ENCODE data around the gene SPATA13.
"Not testable (repeated sequence)": the region's sequence is repeated elsewhere in the genome, so short reads cannot be mapped to it uniquely, and the experiment has no call there.

The SPATA13 gene

GRCh38 chr13:24199016-24199415 lies 38.5 kb downstream of the SPATA13 start:
- H3K4me3 ChIP-seq (ENCODE audit: low read depth in 1 of 2, low read length in 1 of 2) = no peak overlapping the region
- no peaks in the 10 kb centered on the region for H3K9me3 ChIP-seq
- H3K4me1 ChIP-seq (ENCODE audit: control insufficient read depth in 1 of 2, insufficient read depth in 1 of 2, low read depth in 1 of 2, low read length in 1 of 2) = peaks cover 12 to 15% of the 10 kb centered on the region in 2 experiments
- no peak overlapping the region for H3K27ac ChIP-seq
- TF ChIP-seq CTCF (IDR thresholded peaks at IDR 0.05) = no peak
- no peaks in the 10 kb centered on the region for H3K27me3 ChIP-seq
- H3K36me3 ChIP-seq = no peaks in the 10 kb centered on the region

- no peak for TF ChIP-seq CTCF (IDR thresholded peaks at IDR 0.05)
- Histone ChIP-seq H3K36me3 (no peaks in the 10 kb centered on the region), H3K27ac (no peak overlapping the region), H3K4me1 (ENCODE audit: control insufficient read depth in 1 of 2, insufficient read depth in 1 of 2, low read depth in 1 of 2, low read length in 1 of 2) (peaks cover 10 to 13% of the 10 kb centered on the region in 2 experiments), H3K9me3 (no peaks in the 10 kb centered on the region), H3K27me3 (no peaks in the 10 kb centered on the region), H3K4me3 (ENCODE audit: low read depth in 1 of 2, low read length in 1 of 2) (no peak overlapping the region)
Measured at GRCh38 chr13:24202215-24202614, 41.7 kb downstream of the SPATA13 start.

- Histone ChIP-seq H3K27ac (no peak overlapping the region), H3K36me3 (no peaks in the 10 kb centered on the region), H3K4me3 (ENCODE audit: low read depth in 1 of 2, low read length in 1 of 2) (no peak overlapping the region), H3K27me3 (no peaks in the 10 kb centered on the region), H3K4me1 (ENCODE audit: control insufficient read depth in 1 of 2, insufficient read depth in 1 of 2, low read depth in 1 of 2, low read length in 1 of 2) (peaks cover 10 to 21% of the 10 kb centered on the region in 2 experiments), H3K9me3 (no peaks in the 10 kb centered on the region)
- no peak for TF ChIP-seq CTCF (IDR thresholded peaks at IDR 0.05)
Measured at GRCh38 chr13:24203273-24203672, 42.8 kb downstream of the SPATA13 start.

GRCh38 chr13:24203811-24204210 lies 43.3 kb downstream of the SPATA13 start:
- Histone ChIP-seq H3K36me3 (no peaks in the 10 kb centered on the region), H3K27me3 (no peaks in the 10 kb centered on the region), H3K9me3 (no peaks in the 10 kb centered on the region), H3K4me1 (ENCODE audit: control insufficient read depth in 1 of 2, insufficient read depth in 1 of 2, low read depth in 1 of 2, low read length in 1 of 2) (peaks cover 10 to 21% of the 10 kb centered on the region in 2 experiments), H3K4me3 (ENCODE audit: low read depth in 1 of 2, low read length in 1 of 2) (no peak overlapping the region), H3K27ac (no peak overlapping the region)
- TF ChIP-seq CTCF (IDR thresholded peaks at IDR 0.05) = no peak

- not testable (repeated sequence) for H3K27ac ChIP-seq; H3K4me3 ChIP-seq (ENCODE audit: low read depth in 1 of 2, low read length in 1 of 2); H3K9me3 ChIP-seq; H3K36me3 ChIP-seq; H3K27me3 ChIP-seq
- H3K4me1 ChIP-seq (ENCODE audit: control insufficient read depth in 1 of 2, insufficient read depth in 1 of 2, low read depth in 1 of 2, low read length in 1 of 2) = peaks cover 10 to 21% of the 10 kb centered on the region in 2 experiments
Measured at GRCh38 chr13:24205076-24205475, 44.6 kb downstream of the SPATA13 start.

GRCh38 chr13:24207841-24208667 lies 47.5 kb downstream of the SPATA13 start:
- Histone ChIP-seq H3K4me1 (ENCODE audit: control insufficient read depth in 1 of 2, insufficient read depth in 1 of 2, low read depth in 1 of 2, low read length in 1 of 2) (peaks cover 10 to 21% of the 10 kb centered on the region in 2 experiments), H3K27ac (no peak overlapping the region), H3K9me3 (no peaks in the 10 kb centered on the region), H3K4me3 (ENCODE audit: low read depth in 1 of 2, low read length in 1 of 2) (no peak overlapping the region), H3K27me3 (no peaks in the 10 kb centered on the region), H3K36me3 (no peaks in the 10 kb centered on the region)
- no peak for TF ChIP-seq CTCF (IDR thresholded peaks at IDR 0.05)

Data from neutrophil (primary cell).